HG02759 (cell line): ENCODE measurements around the gene LRRC4C.

ENCODE experiments used
- ATAC-seq: cut with Tn5 transposase; IDR thresholded peaks from one replicate; pipeline ENCODE4 v1.9.1; 2021; ENCODE audit warnings: mild to moderate bottlenecking, moderate library complexity; ENCODE audit not compliant: unreplicated experiment

LRRC4C gene

DNA sequence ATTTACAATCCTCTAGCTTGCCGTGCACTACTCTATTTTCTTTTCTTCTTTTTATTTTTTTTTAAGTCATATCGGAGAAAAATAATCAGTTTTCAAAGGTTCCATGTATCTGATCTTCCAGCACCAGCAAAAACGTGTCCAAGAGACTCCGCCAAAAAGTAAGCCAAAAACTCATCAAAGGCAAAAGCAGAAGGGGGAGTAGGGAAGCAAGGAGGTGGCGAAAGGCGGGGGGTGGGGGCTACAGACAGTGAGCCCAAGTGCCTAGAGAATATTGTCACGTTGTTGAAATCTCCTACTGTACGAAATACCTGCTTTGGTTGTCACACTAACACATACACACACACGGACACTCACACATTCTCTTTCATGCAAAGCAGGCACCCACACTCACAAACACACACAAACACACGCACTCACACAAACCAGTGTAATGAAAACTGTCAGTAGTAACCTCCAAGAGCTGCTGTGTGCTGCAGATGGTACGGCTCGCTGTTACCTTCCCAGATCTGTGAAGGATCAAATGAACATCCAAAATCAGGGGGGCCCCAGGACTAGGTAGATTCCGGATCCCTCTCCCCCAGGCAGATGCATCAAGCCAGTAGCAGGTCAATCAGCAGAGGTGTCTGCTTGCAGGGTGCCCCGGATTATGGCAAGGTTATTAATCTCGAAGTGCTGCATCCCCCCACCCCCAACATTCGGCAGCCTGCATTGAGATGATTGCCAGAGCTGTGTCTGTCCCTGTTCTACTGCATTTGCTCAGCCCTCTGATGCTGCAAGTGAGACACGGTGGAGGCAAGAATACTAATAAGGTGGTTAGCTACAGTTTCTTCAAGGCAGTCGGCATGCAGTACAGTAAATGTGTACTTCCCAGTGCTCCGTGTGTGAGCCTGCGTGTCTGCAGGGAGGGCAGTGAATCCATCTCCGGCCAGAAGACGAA, at the start of gene LRRC4C:
LRRC4C (minus strand) TSS at position 188 of the 937 bp plus-strand sequence.
- no peak for ATAC-seq

DNA sequence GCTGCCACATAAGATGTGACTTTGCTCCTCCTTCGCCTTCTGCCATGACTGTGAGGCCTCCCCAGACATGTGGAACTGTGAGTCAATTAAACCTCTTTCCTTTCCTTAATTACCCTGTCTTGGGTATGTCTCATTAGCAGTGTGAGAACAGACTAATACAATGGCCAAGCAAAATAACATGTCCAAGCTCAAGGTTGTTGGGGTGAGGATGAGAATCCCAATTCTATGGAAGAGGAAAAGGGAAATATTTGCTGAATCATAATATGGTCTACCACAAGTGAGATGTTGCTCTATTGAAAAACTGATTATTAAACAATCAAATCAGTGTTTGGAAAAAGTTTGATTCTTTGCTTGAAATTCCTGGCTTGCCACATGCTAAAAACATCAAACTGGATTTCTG, 48.7 kb upstream of the LRRC4C start:
- no peak for ATAC-seq

DNA sequence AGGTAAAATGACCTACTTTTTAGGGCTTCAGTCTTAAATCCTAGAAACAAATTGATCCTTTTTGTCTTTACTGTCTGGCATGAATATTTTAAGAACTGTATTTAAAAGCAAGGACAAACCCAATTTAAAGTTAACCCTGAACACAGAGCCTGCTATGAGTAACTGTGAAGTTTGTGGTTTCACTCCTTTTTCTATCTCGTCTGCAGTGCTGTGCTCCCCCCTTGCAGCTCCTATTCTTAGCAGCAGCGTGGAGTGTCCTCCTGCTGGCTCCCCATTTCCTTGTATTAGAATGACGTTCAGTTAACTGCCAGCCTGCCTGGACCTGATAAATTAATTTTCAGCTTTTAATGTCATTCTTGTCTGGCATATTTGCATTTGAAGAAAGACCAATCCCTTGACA, 40.0 kb upstream of the LRRC4C start:
- ATAC-seq: no peak

DNA sequence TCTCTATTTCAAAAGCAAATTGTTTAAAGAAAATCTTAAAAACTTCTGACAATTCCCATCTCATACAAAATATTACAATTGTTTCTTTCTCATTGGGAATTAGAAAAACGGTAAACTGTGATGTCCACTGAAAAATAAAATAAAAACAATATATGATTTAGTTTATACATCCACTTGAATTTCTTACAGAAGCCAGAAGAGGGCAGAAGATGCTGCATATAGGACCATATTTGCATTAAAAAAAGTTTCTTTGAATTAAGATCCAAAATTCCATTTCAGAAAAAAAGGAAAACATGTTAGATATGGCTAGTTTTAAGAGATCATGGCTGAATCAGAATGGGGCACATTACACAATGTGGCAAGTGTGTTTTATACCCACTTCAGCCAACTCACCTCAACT, 39.3 kb upstream of the LRRC4C start:
- no peak for ATAC-seq

DNA sequence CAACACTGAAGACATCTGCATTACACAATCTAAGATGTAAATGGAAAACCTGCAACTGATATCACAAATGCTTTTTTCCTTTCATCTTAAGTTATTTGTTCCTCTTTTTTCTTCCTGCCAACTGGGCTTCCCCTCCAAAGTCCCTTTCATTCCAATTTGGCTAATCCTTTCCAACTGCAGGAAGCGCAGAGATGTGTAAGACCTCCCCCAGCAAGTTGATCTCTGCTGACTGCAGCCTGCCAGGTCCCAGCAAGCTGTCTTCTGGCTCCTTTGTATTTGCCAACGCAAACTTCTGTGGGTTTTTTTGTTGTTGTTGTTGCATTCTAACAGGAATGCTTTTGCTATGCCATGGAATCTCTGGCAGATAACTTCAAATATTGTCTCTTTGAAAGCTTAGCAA, 38.5 kb upstream of the LRRC4C start:
- ATAC-seq: no peak

DNA sequence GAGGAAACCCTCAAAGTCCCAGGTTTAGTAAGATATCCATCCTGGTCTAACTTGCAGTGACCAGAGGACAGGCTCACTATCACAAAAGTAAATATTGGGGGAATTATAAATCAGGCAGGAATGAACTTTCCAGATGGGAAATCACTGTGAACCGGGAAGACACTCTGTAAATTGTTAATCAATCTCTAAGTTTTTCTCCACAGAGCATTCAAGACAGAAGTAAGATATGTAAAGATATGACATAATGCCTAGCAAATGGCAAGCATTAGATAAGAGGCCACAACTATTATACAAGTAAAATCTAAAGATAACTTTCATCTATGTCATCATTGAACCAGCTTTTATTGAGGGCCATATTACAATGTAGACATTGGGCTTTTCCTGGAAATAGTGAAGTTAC, 35.3 kb upstream of the LRRC4C start:
- no peak for ATAC-seq

DNA sequence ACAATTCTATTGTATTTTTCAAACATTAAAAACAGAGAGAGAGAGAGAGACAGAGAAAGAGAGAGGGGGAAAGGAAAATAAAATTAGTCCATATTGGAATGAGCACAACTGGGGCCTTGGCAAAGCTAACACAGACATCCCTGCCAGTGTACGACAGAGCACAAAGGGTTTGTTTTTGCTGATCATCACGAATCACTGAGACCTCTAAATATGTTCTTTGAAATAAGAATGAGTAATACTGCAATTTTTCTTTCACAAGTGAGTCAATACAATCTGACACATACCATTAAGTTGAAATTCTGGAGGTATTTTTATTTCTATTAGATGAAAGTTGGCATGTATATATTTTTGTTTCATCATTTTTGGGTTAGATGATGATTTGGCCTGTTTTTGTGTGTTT, 27.0 kb upstream of the LRRC4C start:
- ATAC-seq: no peak

DNA sequence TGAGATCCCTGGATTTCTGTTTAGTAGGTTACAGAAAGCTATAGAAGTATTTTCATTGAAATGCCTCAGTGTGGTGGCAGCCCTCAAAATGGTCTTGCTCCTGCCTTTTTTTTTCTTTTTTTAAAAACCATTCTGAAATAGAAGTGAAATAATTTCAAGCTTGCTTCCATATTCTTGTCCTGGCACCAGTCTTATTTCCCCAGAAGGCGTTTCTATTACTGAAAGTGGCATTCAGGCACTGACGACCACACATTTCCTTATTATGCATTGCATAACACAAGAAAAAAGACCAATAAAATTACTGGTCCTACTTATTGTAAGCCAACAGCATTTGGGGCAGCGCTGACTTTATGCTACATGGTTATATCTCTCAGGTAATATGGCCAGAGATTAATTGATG, 24.5 kb upstream of the LRRC4C start:
- ATAC-seq: no peak

DNA sequence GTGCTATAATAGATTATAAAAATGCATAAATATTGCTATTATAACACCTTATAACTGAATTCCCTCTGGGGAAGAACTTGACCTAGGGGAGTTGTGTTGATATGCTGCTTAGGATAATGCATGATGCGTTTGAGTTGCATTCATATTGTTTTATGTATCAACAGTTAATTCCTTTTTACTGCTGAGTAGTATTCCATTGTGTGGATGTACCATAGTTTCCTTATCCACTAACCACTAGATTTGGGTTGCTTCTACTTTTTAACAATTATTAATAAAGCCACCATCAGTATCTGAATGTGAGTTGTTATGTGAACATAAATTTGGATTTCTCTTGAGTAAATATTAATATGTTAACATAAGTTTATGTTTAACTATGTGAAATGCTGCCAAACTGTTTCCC, 19.7 kb upstream of the LRRC4C start:
- no peak for ATAC-seq

DNA sequence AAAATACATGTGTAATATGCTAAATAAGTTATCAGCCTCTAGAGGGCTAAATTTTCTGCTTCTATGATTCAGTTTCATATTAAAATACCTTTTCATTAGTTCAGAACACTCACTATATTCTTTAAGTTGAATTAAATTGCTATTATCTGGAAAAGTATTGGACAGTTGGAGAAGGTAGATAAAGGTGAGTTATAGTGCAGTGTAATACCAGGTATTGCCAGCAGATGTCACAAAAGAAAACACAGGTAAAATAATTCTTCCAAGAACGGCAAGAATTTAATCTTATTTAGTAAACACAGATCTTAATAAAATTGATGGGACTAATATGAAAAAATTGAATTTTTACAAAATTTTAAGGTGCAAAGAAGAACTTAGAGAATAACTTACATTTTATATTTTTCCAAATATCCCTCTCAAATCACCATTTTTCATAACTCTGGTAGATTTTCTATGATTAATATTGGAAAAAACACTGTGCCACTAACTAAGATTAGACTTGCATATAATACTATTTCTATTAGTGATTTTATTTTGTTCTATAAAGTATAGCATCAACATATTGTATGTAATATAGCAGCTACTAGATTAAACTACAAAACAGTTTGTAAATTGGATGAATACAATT, 1.7 kb upstream of the LRRC4C start:
- peak; percentile 48 for ATAC-seq

DNA sequence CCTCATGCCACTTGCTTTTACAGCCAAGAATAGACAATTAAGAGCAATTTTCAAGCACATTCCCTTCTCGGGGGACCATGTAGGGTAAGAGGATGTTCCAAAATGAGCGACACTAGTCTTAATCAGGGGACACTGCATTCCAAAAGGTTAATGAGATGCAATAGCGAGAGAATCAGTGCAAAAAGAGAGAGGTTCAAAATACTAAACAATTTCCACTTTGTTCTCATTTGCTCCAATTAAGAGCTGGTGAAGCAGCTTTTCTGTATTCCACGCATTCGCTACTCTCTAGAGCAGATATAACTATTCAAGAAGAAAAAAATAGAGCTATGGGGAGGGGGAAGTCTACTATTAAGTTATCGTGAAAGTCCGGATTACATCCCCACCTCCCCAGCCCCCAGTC, 811 bp downstream of the LRRC4C start:
- no peak for ATAC-seq

DNA sequence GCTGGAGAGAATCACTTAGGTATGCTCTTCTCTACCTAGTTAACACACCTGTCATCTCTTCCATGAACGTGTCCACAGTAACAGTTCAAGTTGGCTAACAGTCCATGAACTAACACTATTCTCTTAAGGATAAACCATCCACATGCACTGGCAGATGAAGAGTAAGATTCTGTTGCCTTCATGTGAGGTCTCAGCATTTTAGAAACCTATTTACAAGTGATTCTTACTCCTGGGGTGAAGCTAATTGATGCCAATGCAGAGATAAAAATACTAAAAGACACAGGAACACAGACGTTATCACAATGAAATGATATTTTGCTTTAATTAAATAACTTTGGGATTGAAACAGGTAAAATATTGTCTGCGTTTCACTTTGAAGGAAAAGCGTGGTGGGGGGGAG, 1.3 kb downstream of the LRRC4C start:
- no peak for ATAC-seq

DNA sequence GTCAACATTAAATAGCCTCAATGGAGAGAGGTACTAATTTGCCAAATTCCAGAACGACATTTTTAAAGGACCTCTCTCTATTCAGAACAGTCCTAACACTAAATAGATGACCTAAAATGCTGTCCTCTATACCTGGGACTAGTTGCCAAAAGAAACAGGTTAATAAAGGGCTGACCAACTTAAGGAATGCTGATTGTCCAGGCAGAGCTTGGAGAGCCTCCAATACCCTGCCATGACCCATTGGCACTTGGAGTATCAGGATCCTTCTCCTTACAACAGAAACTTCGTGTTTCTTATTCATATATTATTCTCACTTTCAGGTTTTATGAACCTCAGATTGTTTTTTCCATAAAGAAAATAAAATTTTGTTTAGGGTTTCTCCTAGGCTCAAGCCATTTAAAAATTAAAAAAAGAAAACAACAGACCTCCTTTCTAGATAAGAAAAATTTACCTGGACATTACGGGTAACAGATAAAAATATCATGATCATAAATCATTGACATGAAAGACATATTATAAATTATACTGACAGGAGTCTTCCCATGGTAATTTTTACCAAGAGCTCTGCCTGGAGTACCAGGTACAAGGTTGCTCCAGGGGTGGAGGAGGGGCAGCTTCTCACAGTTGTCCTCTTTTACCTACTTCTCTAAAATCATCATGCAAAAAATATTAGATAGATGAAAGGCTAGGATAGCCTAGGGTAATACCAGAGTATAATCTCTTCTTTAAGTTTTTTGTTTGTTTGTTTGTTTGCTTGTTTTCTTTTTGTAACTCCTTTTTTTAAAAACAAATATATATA, 2.0 kb downstream of the LRRC4C start:
- no peak for ATAC-seq

DNA sequence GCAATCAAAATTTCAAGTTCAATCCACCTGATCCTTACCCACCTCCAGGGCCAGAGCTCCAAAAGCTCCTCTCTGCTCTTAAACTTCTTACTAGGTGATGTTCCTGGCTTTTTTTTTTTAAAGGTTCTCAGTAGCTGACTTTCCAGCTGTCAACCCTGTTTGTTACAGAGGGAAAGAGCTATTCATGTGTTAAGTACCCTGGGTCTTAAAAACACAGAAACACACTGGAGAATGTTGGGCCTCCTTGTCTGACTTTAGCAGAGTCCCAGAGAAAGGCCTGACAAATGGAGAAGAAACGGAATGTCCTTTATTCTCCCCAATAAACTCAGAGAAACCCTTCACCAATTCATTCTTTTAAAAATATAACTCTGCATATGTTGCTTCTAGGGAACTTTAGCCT, 3.2 kb downstream of the LRRC4C start:
- ATAC-seq: no peak

DNA sequence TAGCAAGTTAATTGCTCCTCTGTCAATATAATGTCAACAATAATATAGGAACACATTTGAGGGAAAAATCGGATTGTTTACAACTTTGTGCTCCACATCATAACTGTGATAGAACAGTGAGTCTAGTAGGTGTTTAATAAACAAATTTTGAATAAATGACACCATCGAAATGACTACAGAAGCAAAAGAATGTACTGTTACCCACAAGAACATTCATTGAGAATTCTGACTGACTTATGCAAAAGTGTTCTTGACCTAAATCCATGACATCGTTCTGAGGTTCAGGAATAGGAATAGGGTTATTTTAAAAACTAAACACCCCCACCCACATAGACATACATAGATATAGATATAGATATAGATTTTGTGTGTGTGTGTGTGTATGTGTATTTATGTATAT, 8.4 kb downstream of the LRRC4C start:
- ATAC-seq: no peak

DNA sequence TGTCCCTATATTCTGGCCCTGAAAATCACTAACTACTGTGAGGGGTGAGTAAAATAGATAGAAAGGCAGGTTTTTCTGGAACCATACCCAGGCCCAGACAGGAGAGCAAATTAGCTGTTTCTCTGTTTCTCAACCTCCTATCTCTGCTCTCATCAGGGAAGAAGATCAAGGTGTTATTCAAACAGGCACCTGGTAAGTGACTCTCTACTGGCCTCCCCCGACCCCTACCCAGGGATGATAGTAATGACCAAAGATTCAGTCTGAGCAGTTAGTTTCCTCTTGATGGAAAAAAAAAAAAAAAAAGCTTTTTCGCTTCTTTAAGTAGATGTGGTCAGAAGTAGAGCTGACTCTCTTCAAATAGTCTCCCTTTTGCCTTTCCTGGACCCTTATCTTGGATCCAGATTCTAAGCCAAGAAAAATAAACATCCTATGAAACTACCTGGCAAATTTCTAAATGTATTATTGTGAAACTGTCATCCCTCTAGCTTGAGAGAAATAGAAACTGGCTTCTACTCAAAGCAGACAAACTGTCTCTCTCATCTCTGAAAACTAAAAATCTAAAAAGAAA, 9.9 kb downstream of the LRRC4C start:
- no peak for ATAC-seq

DNA sequence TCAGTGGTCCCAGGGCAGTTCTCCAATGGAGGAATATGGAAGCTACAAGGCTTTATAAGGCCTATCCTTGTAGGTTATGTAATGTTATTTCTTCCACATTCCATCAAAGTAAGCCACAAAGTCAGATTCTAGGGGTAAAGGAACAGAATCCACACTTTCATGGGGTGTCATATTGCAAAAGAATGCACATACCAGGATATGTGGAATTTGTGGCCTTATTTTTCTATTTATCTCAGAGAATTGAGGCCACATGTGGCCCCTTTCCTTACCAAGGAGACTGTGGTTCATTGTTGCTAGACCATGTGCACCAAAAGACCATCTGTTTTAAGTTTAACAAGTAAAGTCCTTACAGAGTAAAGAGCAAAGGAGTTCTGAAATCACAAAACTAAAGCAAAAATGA, 12.9 kb downstream of the LRRC4C start:
- no peak for ATAC-seq

DNA sequence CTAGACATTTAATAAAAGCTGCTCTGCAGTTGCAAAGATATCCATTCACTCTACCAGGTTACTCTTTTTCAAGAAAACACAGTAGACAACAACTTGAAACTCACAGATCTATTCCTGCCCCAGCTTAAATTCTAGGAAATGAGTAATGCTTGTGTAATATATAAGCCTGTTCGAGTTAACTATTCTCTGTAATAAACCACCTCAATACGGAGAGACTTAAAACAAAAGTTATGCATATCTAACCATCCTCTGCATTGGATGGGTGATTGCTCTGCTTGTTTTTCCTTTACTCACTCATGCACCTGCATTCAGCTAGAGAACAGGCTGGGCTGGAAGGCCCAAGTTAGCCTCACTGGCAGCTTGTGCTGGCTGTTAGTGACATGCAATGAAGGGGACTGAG, 13.3 kb downstream of the LRRC4C start:
- no peak for ATAC-seq

DNA sequence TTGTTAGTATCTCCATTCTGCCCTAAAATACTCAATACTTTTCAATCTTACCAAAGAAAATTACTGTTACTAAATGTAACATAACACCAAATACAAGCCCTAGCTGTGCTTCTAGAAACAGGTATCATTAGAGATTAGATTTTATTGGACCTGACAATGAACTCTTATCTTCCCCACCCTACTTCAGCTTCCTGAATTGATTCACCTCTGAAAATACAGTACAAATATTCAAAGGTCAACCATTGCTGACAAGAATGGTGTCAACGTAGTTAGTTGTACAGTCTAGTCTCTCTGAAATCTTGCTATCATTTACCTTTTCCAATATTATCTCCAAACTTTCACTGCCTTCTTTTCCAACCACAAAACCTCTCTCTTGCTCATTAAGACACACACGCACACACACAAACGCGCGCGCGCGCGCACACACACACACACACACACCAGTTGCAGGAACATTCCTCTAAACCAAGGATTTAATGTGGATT, 22.4 kb downstream of the LRRC4C start:
- no peak for ATAC-seq

DNA sequence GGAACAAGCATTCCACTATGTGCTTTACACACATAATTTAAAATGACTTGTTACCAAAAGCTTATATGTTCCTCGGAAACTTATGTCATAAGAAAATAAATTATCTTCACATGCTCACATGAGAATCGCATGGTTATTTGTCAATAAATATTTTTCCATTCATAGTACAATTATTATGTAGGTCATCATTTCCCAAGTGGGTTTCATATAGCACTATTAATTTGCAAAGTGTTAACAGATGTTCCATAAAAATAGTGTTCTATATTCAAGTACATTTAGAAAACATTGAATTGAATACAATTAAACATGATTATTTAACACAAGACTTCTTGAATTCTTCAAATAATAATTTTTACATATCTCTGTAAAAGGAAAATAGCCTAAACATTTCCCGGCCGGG, 23.9 kb downstream of the LRRC4C start:
- ATAC-seq: no peak

DNA sequence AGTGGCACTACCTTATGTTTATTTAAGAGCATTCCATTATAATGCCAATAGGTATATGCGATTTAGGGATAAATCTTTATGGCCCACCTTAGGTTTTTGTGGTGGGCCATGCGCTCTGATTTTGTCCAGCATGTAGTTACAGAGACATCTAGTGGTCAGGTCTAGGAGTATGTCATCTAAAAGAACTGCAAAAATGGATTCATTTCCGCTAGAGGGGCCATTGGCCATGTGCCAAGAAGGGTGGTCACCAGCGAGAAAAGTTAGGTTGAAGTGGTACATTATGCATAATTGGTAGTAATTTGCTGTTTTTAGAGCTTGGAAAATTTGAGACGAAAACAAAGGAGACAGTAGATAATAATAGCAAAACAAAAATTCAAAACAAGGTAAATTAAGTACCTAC, 27.7 kb downstream of the LRRC4C start:
- no peak for ATAC-seq
